Measurements from ENCODE around the gene ADAMTS10.

DNA sequence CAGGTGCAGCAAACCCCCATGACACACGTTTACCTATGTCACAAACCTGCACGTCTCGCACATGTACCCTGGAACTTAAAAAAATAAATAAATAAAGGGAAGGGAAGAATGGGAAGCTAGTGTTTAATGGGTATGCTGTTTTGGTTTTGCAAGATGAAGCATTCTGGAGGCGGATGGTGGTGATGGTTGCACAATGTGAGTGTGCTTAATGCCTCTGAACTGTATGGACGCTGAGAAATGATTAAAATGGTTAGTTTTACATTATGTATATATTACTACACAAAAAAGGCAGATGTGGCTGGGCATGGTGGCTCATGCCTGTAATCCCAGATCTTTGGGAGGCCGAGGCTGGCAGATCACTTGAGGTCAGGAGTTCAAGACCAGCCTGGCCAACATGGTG is 37.7 kb upstream of the ADAMTS10 start:
- no peak for TF ChIP-seq CTCF (IDR thresholded peaks at IDR 0.05; ENCODE audit: low read length)
- no peak for TF ChIP-seq EZH2 (optimal IDR thresholded peaks at IDR 0.05; ENCODE audit: low read depth, low read length)
